Caco-2 (cell line): ENCODE results near the gene CCL5. TPM values are rescaled to one million over a fixed set of nuclear protein-coding genes. Genes with fewer than 3 reads are reported as not detected.

Experiments used
- Bru-seq: library from RNA; stranded (reverse); fragments of 400-500 nt; gene quantifications from one replicate; lab custom pipeline; 2021; lab: Mats Ljungman, UMichigan
- BruChase-seq, 2 experiments: library from RNA; stranded (reverse); fragments of 400-500 nt; gene quantifications; one replicate each; lab custom pipeline; 2021; lab: Mats Ljungman, UMichigan
- BruUV-seq: library from RNA; stranded (reverse); fragments of 400-500 nt; replicated peaks from 2 replicates; lab custom pipeline; 2021; lab: Mats Ljungman, UMichigan
- CTCF ChIA-PET: fragments of 300-600 bp; sonication (Branson Sonifier 250); formaldehyde crosslinking; loops from one replicate; lab custom pipeline; 2022; ENCODE audit warnings: antibody characterized with exemption; lab: Charles Lee
- POLR2A ChIA-PET: fragments of 300-600 bp; sonication (Branson Sonifier 250); formaldehyde crosslinking; loops from one replicate; lab custom pipeline; 2022; ENCODE audit warnings: antibody characterized with exemption; lab: Charles Lee
- DNase-seq, 2 experiments: peaks; one replicate each; pipeline versions ENCODE4 v3.0.0 to v3.0.0-alpha.2; 2020 to 2022
- H3K27me3 ChIP-seq: replicated peaks from 2 replicates; pipeline ENCODE4 v1.6.0; 2011; ENCODE audit warnings: low read length; ENCODE audit not compliant: control insufficient read depth, insufficient read depth
- H3K36me3 ChIP-seq: 2 replicates; pipeline ENCODE4 v1.5.1; 2011; ENCODE audit warnings: low read length; ENCODE audit not compliant: control insufficient read depth, insufficient read depth
- H3K4me1 ChIP-seq: fragments of 250-450 bp; sonication (Bioruptor Pico); 2 replicates; pipeline ENCODE4 v1.5.1; 2020; ENCODE audit warnings: mild to moderate bottlenecking
- H3K4me3 ChIP-seq: 2 replicates; pipeline ENCODE4 v1.5.1; 2011; ENCODE audit warnings: low read depth, mild to moderate bottlenecking, control low read depth, low read length
- H3K9me3 ChIP-seq: fragments of 250-450 bp; sonication (Bioruptor Pico); 2 replicates; pipeline ENCODE4 v1.5.1; 2020; ENCODE audit warnings: mild to moderate bottlenecking, moderate library complexity
- H3K27ac Mint-ChIP-seq: one replicate; pipeline ENCODE4 v1.8.0; 2022; ENCODE audit warnings: mixed read lengths; ENCODE audit not compliant: unreplicated experiment
- H3K27me3 Mint-ChIP-seq: one replicate; pipeline ENCODE4 v1.8.0; 2022; ENCODE audit warnings: mixed read lengths; ENCODE audit not compliant: insufficient read depth, unreplicated experiment
- H3K36me3 Mint-ChIP-seq: one replicate; pipeline ENCODE4 v1.8.0; 2022; ENCODE audit warnings: mild to moderate bottlenecking, mixed read lengths; ENCODE audit not compliant: insufficient read depth, unreplicated experiment
- H3K4me1 Mint-ChIP-seq: one replicate; pipeline ENCODE4 v1.8.0; 2022; ENCODE audit warnings: low read depth, mixed read lengths; ENCODE audit not compliant: unreplicated experiment
- H3K4me3 Mint-ChIP-seq: one replicate; pipeline ENCODE4 v1.8.0; 2022; ENCODE audit warnings: mild to moderate bottlenecking, moderate library complexity, mixed read lengths; ENCODE audit not compliant: unreplicated experiment
- H3K9me3 Mint-ChIP-seq: one replicate; pipeline ENCODE4 v1.8.0; 2022; ENCODE audit warnings: mixed read lengths; ENCODE audit not compliant: unreplicated experiment
- CTCF ChIP-seq, 2 experiments: fragments of 200-600 bp in 1 of 2; IDR thresholded peaks; 1 replicate in 1 of 2; 2 replicates in 1 of 2; pipeline versions ENCODE4 v1.5.1 to v1.8.0; 2011 to 2022; ENCODE audit warnings: antibody characterized with exemption in 1 of 2, control low read depth in 1 of 2, inconsistent platforms in 1 of 2, low read depth in 1 of 2, low read length in 1 of 2, mild to moderate bottlenecking in 1 of 2, moderate library complexity in 1 of 2; ENCODE audit not compliant: insufficient read depth in 1 of 2, severe bottlenecking in 1 of 2, unreplicated experiment in 1 of 2
- intact Hi-C: fragments of 100-400 bp; cut with micrococcal nuclease; formaldehyde crosslinking; loops from one replicate; pipeline ENCODE4 v1.10.0; 2022; ENCODE audit not compliant: unreplicated experiment
- long read RNA-seq: library from polyadenylated mRNA; stranded (forward); transcript quantifications from one replicate; pipeline ENCODE4 v2.0.0, GENCODE V29; 2022
- total RNA-seq: library from RNA; stranded (reverse); gene quantifications from 2 replicates; pipeline ENCODE4 v1.2.3, GENCODE V29; 2022

The CCL5 gene
- total RNA-seq (not detected in 2 replicates), Bru-seq, nascent RNA (not detected), BruChase-seq, experiment 1, labeled RNA remaining after a 2-hour chase (not detected), BruChase-seq, experiment 2, labeled RNA remaining after a 6-hour chase (not detected)
- long read RNA-seq, result 0 reads

- intact Hi-C loops, result no loop called here
- H3K9me3 ChIP-seq, result no peaks in the 10 kb centered on the region
- no peak for TF ChIP-seq CTCF (IDR thresholded peaks at IDR 0.05; ENCODE audit: insufficient read depth in 1 of 2, low read depth in 1 of 2, low read length in 1 of 2, severe bottlenecking in 1 of 2, unreplicated experiment in 1 of 2)
- no peak within 1 kb of the TSS for H3K4me3 ChIP-seq
- H3K9me3 Mint-ChIP-seq, result no peaks in the 10 kb centered on the region
- H3K36me3 ChIP-seq, result no peaks in the 10 kb centered on the region
- H3K4me3 Mint-ChIP-seq, result no peak within 1 kb of the TSS
- H3K4me1 ChIP-seq, result no peaks in the 10 kb centered on the region
- no peaks in the 10 kb centered on the region for H3K4me1 Mint-ChIP-seq
- BruUV-seq, result no TSS peak
- H3K36me3 Mint-ChIP-seq, result no peaks in the 10 kb centered on the region
- H3K27me3 ChIP-seq, result no peaks in the 10 kb centered on the region
- no peak for DNase-seq
- POLR2A ChIA-PET, result no interaction called here
- no peak within 1 kb of the TSS for H3K27ac Mint-ChIP-seq
- CTCF ChIA-PET, result interaction anchor here (0.6 kb wide), 1 partner anchor 1086 kb away, joined by 3 read pairs; no protein-coding TSS in a partner anchor
- no peaks in the 10 kb centered on the region for H3K27me3 Mint-ChIP-seq
These were observed at the start of gene CCL5 for GRCh38 chr17:35879773-35880654. TSS of gene CCL5 (minus strand) at chr17:35880360.

- Mint-ChIP-seq H3K4me1 (peaks cover 20% of the 10 kb centered on the region), H3K36me3 (peaks cover 7% of the 10 kb centered on the region), H3K9me3 (no peaks in the 10 kb centered on the region), H3K27me3 (no peaks in the 10 kb centered on the region), H3K4me3 (peak overlapping the region; percentile 46), H3K27ac (no peak overlapping the region)
- Histone ChIP-seq H3K27me3 (no peaks in the 10 kb centered on the region), H3K9me3 (no peaks in the 10 kb centered on the region), H3K36me3 (no peaks in the 10 kb centered on the region), H3K4me3 (no peak overlapping the region), H3K4me1 (peaks cover 3% of the 10 kb centered on the region; the same call in 1 of the 2 replicates)
- intact Hi-C loops, result no loop called here
- ChIA-PET CTCF (no interaction called here), POLR2A (no interaction called here)
- no TSS peak for BruUV-seq
- no peak for TF ChIP-seq CTCF (IDR thresholded peaks at IDR 0.05; ENCODE audit: insufficient read depth in 1 of 2, low read depth in 1 of 2, low read length in 1 of 2, severe bottlenecking in 1 of 2, unreplicated experiment in 1 of 2)
- no peak for DNase-seq
These were observed 47.6 kb upstream of the CCL5 start for GRCh38 chr17:35927714-35928113.

- Mint-ChIP-seq H3K4me3 (no peak overlapping the region), H3K27me3 (no peaks in the 10 kb centered on the region), H3K27ac (no peak overlapping the region), H3K36me3 (no peaks in the 10 kb centered on the region), H3K9me3 (no peaks in the 10 kb centered on the region), H3K4me1 (peaks cover 6% of the 10 kb centered on the region)
- Histone ChIP-seq H3K27me3 (no peaks in the 10 kb centered on the region), H3K4me1 (no peaks in the 10 kb centered on the region), H3K36me3 (no peaks in the 10 kb centered on the region), H3K9me3 (no peaks in the 10 kb centered on the region), H3K4me3 (no peak overlapping the region)
- intact Hi-C loops, result no loop called here
- POLR2A ChIA-PET, result no interaction called here
- no TSS peak for BruUV-seq
- TF ChIP-seq CTCF (IDR thresholded peaks at IDR 0.05; ENCODE audit: insufficient read depth in 1 of 2, low read depth in 1 of 2, low read length in 1 of 2, severe bottlenecking in 1 of 2, unreplicated experiment in 1 of 2), result no peak
- no peak for DNase-seq
- CTCF ChIA-PET, result no interaction called here
These were observed 43.5 kb upstream of the CCL5 start for GRCh38 chr17:35923609-35924114.
